Body of pancreas (tissue), 4 donors: Measurements from ENCODE around the gene TEX29.

Source experiments
- POLR2A ChIP-seq, 3 donors: fragments of 450-650 bp; IDR thresholded peaks; one replicate each; pipeline ENCODE4 v1.6.1; 2016; ENCODE audit warnings: antibody characterized with exemption in 3 of 3, mild to moderate bottlenecking in 2 of 3
- TF ChIP-seq, protein P1 (sequence below), 7 experiments: fragments of 450-650 bp in 4 of 7; fragments of 200-600 bp in 3 of 7; sonication (generic) in 3 of 7; IDR thresholded peaks; one replicate each; pipeline ENCODE4 v1.5.1; 2016 to 2019; ENCODE audit warnings: antibody characterized with exemption in 7 of 7

DNA sequence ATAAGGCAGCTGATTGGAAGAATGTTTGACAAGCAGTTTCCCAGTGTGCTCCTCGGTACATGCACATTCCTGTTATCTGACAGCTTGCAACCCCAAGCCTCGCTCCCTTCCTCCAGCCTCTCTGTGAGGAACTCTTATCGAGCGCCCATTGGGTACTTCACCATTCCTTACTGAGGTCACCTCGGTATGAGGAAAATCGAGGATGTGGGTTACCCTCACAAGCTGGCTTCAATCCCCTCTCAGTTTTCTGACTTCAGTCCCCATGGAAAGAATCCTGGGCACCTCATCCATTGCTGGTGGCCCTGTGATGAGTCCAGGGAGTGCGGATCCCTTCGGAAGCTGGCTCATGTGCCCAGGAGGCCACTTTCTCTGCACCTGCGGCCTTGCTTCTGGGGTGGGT, 17.3 kb downstream of the TEX29 start:
- TF ChIP-seq, protein P1, sequence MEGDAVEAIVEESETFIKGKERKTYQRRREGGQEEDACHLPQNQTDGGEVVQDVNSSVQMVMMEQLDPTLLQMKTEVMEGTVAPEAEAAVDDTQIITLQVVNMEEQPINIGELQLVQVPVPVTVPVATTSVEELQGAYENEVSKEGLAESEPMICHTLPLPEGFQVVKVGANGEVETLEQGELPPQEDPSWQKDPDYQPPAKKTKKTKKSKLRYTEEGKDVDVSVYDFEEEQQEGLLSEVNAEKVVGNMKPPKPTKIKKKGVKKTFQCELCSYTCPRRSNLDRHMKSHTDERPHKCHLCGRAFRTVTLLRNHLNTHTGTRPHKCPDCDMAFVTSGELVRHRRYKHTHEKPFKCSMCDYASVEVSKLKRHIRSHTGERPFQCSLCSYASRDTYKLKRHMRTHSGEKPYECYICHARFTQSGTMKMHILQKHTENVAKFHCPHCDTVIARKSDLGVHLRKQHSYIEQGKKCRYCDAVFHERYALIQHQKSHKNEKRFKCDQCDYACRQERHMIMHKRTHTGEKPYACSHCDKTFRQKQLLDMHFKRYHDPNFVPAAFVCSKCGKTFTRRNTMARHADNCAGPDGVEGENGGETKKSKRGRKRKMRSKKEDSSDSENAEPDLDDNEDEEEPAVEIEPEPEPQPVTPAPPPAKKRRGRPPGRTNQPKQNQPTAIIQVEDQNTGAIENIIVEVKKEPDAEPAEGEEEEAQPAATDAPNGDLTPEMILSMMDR (IDR thresholded peaks at IDR 0.05) = no peak
- TF ChIP-seq POLR2A (IDR thresholded peaks at IDR 0.05) = no peak
